Ishikawa (cell line): ENCODE measurements around the gene CYB5RL.

Source experiments
- CEBPB ChIP-seq: IDR thresholded peaks from 2 replicates; pipeline ENCODE4 v1.6.1; 2012
- CREB1 ChIP-seq: IDR thresholded peaks from 2 replicates; pipeline ENCODE4 v1.6.1; 2012; ENCODE audit warnings: low read depth
- EGR1 ChIP-seq: IDR thresholded peaks from 2 replicates; pipeline ENCODE4 v1.6.1; 2012
- EP300 ChIP-seq: IDR thresholded peaks from 2 replicates; pipeline ENCODE4 v1.6.1; 2012; ENCODE audit warnings: borderline replicate concordance
- FOXM1 ChIP-seq: IDR thresholded peaks from 2 replicates; pipeline ENCODE4 v1.6.1; 2012; ENCODE audit warnings: low read depth, borderline replicate concordance
- MAX ChIP-seq: IDR thresholded peaks from 2 replicates; pipeline ENCODE4 v1.6.1; 2012
- NFIC ChIP-seq: IDR thresholded peaks from 2 replicates; pipeline ENCODE4 v1.6.1; 2012
- RAD21 ChIP-seq: IDR thresholded peaks from 2 replicates; pipeline ENCODE4 v1.6.1; 2012; ENCODE audit warnings: low read depth
- REST ChIP-seq: IDR thresholded peaks from 2 replicates; pipeline ENCODE4 v1.6.1; 2012; ENCODE audit warnings: low read depth, mild to moderate bottlenecking
- TAF1 ChIP-seq: IDR thresholded peaks from 2 replicates; pipeline ENCODE4 v1.6.1; 2012; ENCODE audit warnings: low read depth, mild to moderate bottlenecking
- TCF12 ChIP-seq: IDR thresholded peaks from 2 replicates; pipeline ENCODE4 v1.6.1; 2012; ENCODE audit warnings: low read depth
- TEAD4 ChIP-seq: IDR thresholded peaks from 2 replicates; pipeline ENCODE4 v1.6.1; 2012
- USF1 ChIP-seq: IDR thresholded peaks from 2 replicates; pipeline ENCODE4 v1.6.1; 2012
- YY1 ChIP-seq: IDR thresholded peaks from 2 replicates; pipeline ENCODE4 v1.6.1; 2012; ENCODE audit warnings: low read depth
- ZBTB7A ChIP-seq: IDR thresholded peaks from 2 replicates; pipeline ENCODE4 v1.6.1; 2012; ENCODE audit warnings: low read depth

The CYB5RL gene

GRCh38 chr1:54224233-54224632, 24.4 kb upstream of the CYB5RL start:
- no peak for TF ChIP-seq FOXM1
- TF ChIP-seq REST: no peak
- TF ChIP-seq TAF1: no peak
- no peak for TF ChIP-seq EGR1
- TF ChIP-seq TEAD4: no peak
- no peak for TF ChIP-seq CEBPB
- TF ChIP-seq YY1: no peak
- no peak for TF ChIP-seq ZBTB7A
- no peak for TF ChIP-seq RAD21
- no peak for TF ChIP-seq NFIC
- no peak for TF ChIP-seq EP300
- TF ChIP-seq CREB1: no peak
- no peak for TF ChIP-seq USF1
- TF ChIP-seq MAX: no peak
- TF ChIP-seq TCF12: no peak

GRCh38 chr1:54223441-54224202, 23.8 kb upstream of the CYB5RL start:
- no peak for TF ChIP-seq EP300
- TF ChIP-seq CEBPB: no peak
- TF ChIP-seq ZBTB7A: no peak
- no peak for TF ChIP-seq RAD21
- TF ChIP-seq TAF1: no peak
- TF ChIP-seq EGR1: no peak

GRCh38 chr1:54222711-54223110, 22.9 kb upstream of the CYB5RL start:
- TF ChIP-seq TCF12 (no peak), RAD21 (no peak), NFIC (no peak)

GRCh38 chr1:54221867-54222484, 22.1 kb upstream of the CYB5RL start:
- TF ChIP-seq REST (no peak), YY1 (no peak), RAD21 (no peak), CREB1 (no peak), EP300 (no peak), TCF12 (no peak), TEAD4 (no peak), NFIC (no peak), USF1 (no peak), TAF1 (no peak), EGR1 (no peak)

- no peak for TF ChIP-seq EP300
- no peak for TF ChIP-seq REST
- TF ChIP-seq NFIC: no peak
- no peak for TF ChIP-seq USF1
- no peak for TF ChIP-seq RAD21
- TF ChIP-seq TEAD4: no peak
- TF ChIP-seq EGR1: no peak
- no peak for TF ChIP-seq CREB1
- no peak for TF ChIP-seq YY1
- no peak for TF ChIP-seq FOXM1
- no peak for TF ChIP-seq ZBTB7A
- TF ChIP-seq MAX: no peak
- TF ChIP-seq TAF1: no peak
- no peak for TF ChIP-seq TCF12
- no peak for TF ChIP-seq CEBPB
Measured at GRCh38 chr1:54221113-54221834, 21.4 kb upstream of the CYB5RL start.
